ENCODE data around the gene ABCB8.

The ABCB8 gene

GRCh38 chr7:150999001-150999400, 29.2 kb upstream of the ABCB8 start:
- H3K27ac ChIP-seq = no peak overlapping the region
- TF ChIP-seq ZFX (IDR thresholded peaks at IDR 0.05) = no peak
- no peak for TF ChIP-seq CTCF (conservative IDR thresholded peaks at IDR 0.05)

DNA sequence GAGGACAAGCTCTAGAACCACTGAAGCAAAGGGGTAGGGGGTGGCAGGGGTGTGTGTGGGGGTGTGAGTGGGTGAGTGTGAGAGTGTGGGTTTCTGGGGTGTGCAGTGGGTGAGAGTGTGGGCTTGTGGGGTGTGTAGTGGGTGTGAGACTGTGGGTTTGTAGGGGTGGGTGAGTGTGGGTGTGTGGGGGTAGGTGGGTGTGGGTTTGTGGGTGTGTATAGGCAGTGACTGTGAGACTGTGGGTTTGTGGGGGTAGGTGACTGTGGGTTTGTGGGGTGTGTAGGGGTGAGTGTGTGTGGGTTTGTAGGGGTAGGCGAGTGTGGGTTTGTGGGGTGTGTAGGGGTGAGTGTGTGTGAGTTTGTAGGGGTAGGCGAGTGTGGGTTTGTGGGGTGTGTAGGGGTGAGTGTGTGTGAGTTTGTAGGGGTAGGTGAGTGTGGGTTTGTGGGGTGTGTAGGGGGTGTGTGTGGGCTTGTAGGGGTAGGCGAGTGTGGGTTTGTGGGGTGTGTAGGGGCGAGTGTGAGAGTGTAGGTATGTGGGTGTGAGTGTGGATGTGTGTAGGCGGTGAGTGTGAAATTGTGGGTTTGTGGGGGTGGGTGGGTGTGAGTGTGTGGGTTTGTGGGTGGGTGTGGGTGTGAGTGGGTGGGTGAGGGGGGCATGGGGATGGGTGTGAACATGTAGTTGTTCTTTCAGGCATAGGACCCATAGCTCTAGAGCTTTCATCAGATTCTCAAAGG, 28.6 kb upstream of the ABCB8 start:
- TF ChIP-seq CTCF (conservative IDR thresholded peaks at IDR 0.05) = no peak
- no peak for TF ChIP-seq ZFX (IDR thresholded peaks at IDR 0.05)
- no peak overlapping the region for H3K27ac ChIP-seq

GRCh38 chr7:151000897-151001495, 27.3 kb upstream of the ABCB8 start:
- TF ChIP-seq CTCF (conservative IDR thresholded peaks at IDR 0.05) = no peak
- no peak for TF ChIP-seq ZFX (IDR thresholded peaks at IDR 0.05)

GRCh38 chr7:151001546-151001945, 26.7 kb upstream of the ABCB8 start:
- no peak overlapping the region for H3K27ac ChIP-seq
- no peak for TF ChIP-seq ZFX (IDR thresholded peaks at IDR 0.05)
- no peak for TF ChIP-seq CTCF (conservative IDR thresholded peaks at IDR 0.05)

More at GRCh38 chr7:151000897-151001495, 27.3 kb upstream of the ABCB8 start:
- H3K27ac ChIP-seq = no peak overlapping the region

GRCh38 chr7:151003572-151003971, 24.7 kb upstream of the ABCB8 start:
- no peak overlapping the region for H3K27ac ChIP-seq
- TF ChIP-seq CTCF (conservative IDR thresholded peaks at IDR 0.05) (no peak), ZFX (IDR thresholded peaks at IDR 0.05) (no peak)

DNA sequence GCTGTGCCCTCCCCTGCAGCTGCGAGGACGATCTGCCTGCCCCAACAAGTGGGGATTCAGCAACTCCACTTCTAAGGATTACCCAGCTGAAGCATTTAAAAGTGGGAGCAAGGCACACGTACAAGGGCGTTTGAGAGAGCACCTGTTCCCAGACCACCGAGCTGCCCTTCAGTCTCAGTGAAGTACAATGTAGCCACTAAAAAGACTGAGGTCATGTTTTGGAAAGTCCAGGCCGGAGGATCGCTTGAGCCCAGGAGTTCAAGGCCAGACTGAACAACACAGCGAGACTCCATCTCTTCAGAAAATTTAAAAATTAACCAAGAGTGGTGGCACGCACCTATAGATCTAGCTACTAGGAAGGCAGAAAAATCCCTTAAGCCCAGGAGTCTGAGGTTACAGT, 22.7 kb upstream of the ABCB8 start:
- no peak overlapping the region for H3K27ac ChIP-seq
- TF ChIP-seq CTCF (conservative IDR thresholded peaks at IDR 0.05) (no peak), ZFX (IDR thresholded peaks at IDR 0.05) (no peak)

GRCh38 chr7:151006590-151007300, 21.5 kb upstream of the ABCB8 start:
- no peak overlapping the region for H3K27ac ChIP-seq
- TF ChIP-seq CTCF (conservative IDR thresholded peaks at IDR 0.05) (no peak), ZFX (IDR thresholded peaks at IDR 0.05) (no peak)

Measured in C4-2B (cell line).